SH-SY5Y (cell line): ENCODE data around the gene HEBP2.

Experiments used
- GATA2 ChIP-seq: IDR thresholded peaks from 2 replicates; pipeline ENCODE4 v1.6.1; 2011; ENCODE audit warnings: mild to moderate bottlenecking, low read depth, low read length
- GATA3 ChIP-seq: IDR thresholded peaks from 2 replicates; pipeline ENCODE4 v1.6.1; 2011; ENCODE audit warnings: low read depth, mild to moderate bottlenecking, low read length, moderate library complexity

DNA sequence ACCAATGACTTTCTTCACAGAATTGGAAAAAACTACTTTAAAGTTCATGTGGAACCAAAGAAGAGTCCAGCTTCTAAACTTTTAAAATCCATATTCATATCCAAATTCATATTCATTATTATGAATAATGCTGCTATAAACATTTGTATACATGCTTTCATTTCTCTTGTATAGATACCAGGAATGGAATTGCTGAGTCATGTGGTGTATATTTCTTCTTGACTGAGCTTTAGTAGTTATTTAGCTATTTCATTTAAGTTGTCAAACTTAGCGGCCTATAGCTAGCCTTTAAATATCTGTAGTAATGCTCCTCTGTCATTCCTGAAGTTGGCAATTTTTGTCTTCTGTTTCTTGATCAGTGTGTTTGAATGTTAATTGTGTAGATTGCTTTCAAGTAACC lies 46.1 kb upstream of the HEBP2 start:
- TF ChIP-seq GATA2 (no peak), GATA3 (no peak)
